Measurements from ENCODE around the gene GBE1. TPM values are rescaled to one million over a fixed set of nuclear protein-coding genes. Genes with fewer than 3 reads are reported as not detected.

GBE1 gene
- total RNA-seq, 1 donor from 2014 or later, result 24.6 TPM

GRCh38 chr3:81621277-81621676 lies 140.2 kb downstream of the GBE1 start:
- H3K4me3 Mint-ChIP-seq, result no peak overlapping the region
- H3K9me3 Mint-ChIP-seq, result no peaks in the 10 kb centered on the region
- DNase-seq (ENCODE audit: low spot score), result no peak
- no peaks in the 10 kb centered on the region for H3K27me3 Mint-ChIP-seq (ENCODE audit: insufficient read depth)
- H3K4me1 Mint-ChIP-seq (ENCODE audit: low read depth), result no peaks in the 10 kb centered on the region
- H3K27ac Mint-ChIP-seq, result no peak overlapping the region
- no peaks in the 10 kb centered on the region for H3K36me3 Mint-ChIP-seq (ENCODE audit: low read depth)
- intact Hi-C loops (cut with micrococcal nuclease), result no loop called here

GRCh38 chr3:81620849-81621248 lies 140.6 kb downstream of the GBE1 start:
- DNase-seq (ENCODE audit: low spot score), result no peak
- no peak overlapping the region for H3K4me3 Mint-ChIP-seq
- no peaks in the 10 kb centered on the region for H3K4me1 Mint-ChIP-seq (ENCODE audit: low read depth)
- H3K27me3 Mint-ChIP-seq (ENCODE audit: insufficient read depth), result no peaks in the 10 kb centered on the region
- no peaks in the 10 kb centered on the region for H3K9me3 Mint-ChIP-seq
- no peaks in the 10 kb centered on the region for H3K36me3 Mint-ChIP-seq (ENCODE audit: low read depth)
- no peak overlapping the region for H3K27ac Mint-ChIP-seq
- intact Hi-C loops (cut with micrococcal nuclease), result no loop called here

- Mint-ChIP-seq H3K4me3 (no peak overlapping the region), H3K27ac (no peak overlapping the region), H3K27me3 (ENCODE audit: insufficient read depth) (no peaks in the 10 kb centered on the region), H3K4me1 (ENCODE audit: low read depth) (no peaks in the 10 kb centered on the region), H3K9me3 (no peaks in the 10 kb centered on the region), H3K36me3 (ENCODE audit: low read depth) (peaks cover 6% of the 10 kb centered on the region)
- DNase-seq (ENCODE audit: low spot score), result no peak
- intact Hi-C loops (cut with micrococcal nuclease), result no loop called here
Observed at GRCh38 chr3:81612768-81613167, 148.7 kb downstream of the GBE1 start.

- H3K27me3 Mint-ChIP-seq (ENCODE audit: insufficient read depth), result no peaks in the 10 kb centered on the region
- intact Hi-C loops (cut with micrococcal nuclease), result no loop called here
Observed at GRCh38 chr3:81602781-81603180, 158.7 kb downstream of the GBE1 start.

GRCh38 chr3:81601707-81602305 lies 159.6 kb downstream of the GBE1 start:
- H3K27me3 Mint-ChIP-seq (ENCODE audit: insufficient read depth), result no peaks in the 10 kb centered on the region
- no peaks in the 10 kb centered on the region for H3K9me3 Mint-ChIP-seq
- intact Hi-C loops (cut with micrococcal nuclease), result no loop called here
- DNase-seq (ENCODE audit: low spot score), result no peak
- H3K36me3 Mint-ChIP-seq (ENCODE audit: low read depth), result no peaks in the 10 kb centered on the region
- no peak overlapping the region for H3K4me3 Mint-ChIP-seq
- H3K27ac Mint-ChIP-seq, result no peak overlapping the region
- no peaks in the 10 kb centered on the region for H3K4me1 Mint-ChIP-seq (ENCODE audit: low read depth)

More at GRCh38 chr3:81602781-81603180, 158.7 kb downstream of the GBE1 start:
- Mint-ChIP-seq H3K4me3 (no peak overlapping the region), H3K4me1 (ENCODE audit: low read depth) (no peaks in the 10 kb centered on the region), H3K36me3 (ENCODE audit: low read depth) (no peaks in the 10 kb centered on the region), H3K9me3 (no peaks in the 10 kb centered on the region), H3K27ac (no peak overlapping the region)
- DNase-seq (ENCODE audit: low spot score), result no peak

- intact Hi-C loops (cut with micrococcal nuclease), result no loop called here
- Mint-ChIP-seq H3K4me1 (ENCODE audit: low read depth) (no peaks in the 10 kb centered on the region), H3K36me3 (ENCODE audit: low read depth) (no peaks in the 10 kb centered on the region), H3K27me3 (ENCODE audit: insufficient read depth) (no peaks in the 10 kb centered on the region), H3K9me3 (no peaks in the 10 kb centered on the region), H3K4me3 (no peak overlapping the region), H3K27ac (no peak overlapping the region)
- DNase-seq (ENCODE audit: low spot score), result no peak
Observed at GRCh38 chr3:81592101-81592500, 169.3 kb downstream of the GBE1 start.

GRCh38 chr3:81585937-81586336 lies 175.5 kb downstream of the GBE1 start:
- H3K27me3 Mint-ChIP-seq (ENCODE audit: insufficient read depth), result no peaks in the 10 kb centered on the region
- intact Hi-C loops (cut with micrococcal nuclease), result no loop called here
- no peak overlapping the region for H3K27ac Mint-ChIP-seq
- H3K36me3 Mint-ChIP-seq (ENCODE audit: low read depth), result no peaks in the 10 kb centered on the region
- no peaks in the 10 kb centered on the region for H3K9me3 Mint-ChIP-seq
- H3K4me3 Mint-ChIP-seq, result no peak overlapping the region
- DNase-seq (ENCODE audit: low spot score), result no peak
- H3K4me1 Mint-ChIP-seq (ENCODE audit: low read depth), result no peaks in the 10 kb centered on the region

- H3K4me1 Mint-ChIP-seq (ENCODE audit: low read depth), result no peaks in the 10 kb centered on the region
- H3K9me3 Mint-ChIP-seq, result no peaks in the 10 kb centered on the region
- H3K4me3 Mint-ChIP-seq, result no peak overlapping the region
- H3K36me3 Mint-ChIP-seq (ENCODE audit: low read depth), result no peaks in the 10 kb centered on the region
- intact Hi-C loops (cut with micrococcal nuclease), result no loop called here
- no peak for DNase-seq (ENCODE audit: low spot score)
- H3K27ac Mint-ChIP-seq, result no peak overlapping the region
- no peaks in the 10 kb centered on the region for H3K27me3 Mint-ChIP-seq (ENCODE audit: insufficient read depth)
Observed at GRCh38 chr3:81585056-81585455, 176.4 kb downstream of the GBE1 start.

GRCh38 chr3:81581966-81582599 lies 179.4 kb downstream of the GBE1 start:
- Mint-ChIP-seq H3K9me3 (no peaks in the 10 kb centered on the region), H3K36me3 (ENCODE audit: low read depth) (peaks cover 1% of the 10 kb centered on the region), H3K27me3 (ENCODE audit: insufficient read depth) (no peaks in the 10 kb centered on the region), H3K4me3 (no peak overlapping the region), H3K4me1 (ENCODE audit: low read depth) (no peaks in the 10 kb centered on the region), H3K27ac (no peak overlapping the region)
- no peak for DNase-seq (ENCODE audit: low spot score)
- intact Hi-C loops (cut with micrococcal nuclease), result loop anchor here (5.0 kb wide), 1 partner anchor 60 kb away; no protein-coding TSS in a partner anchor

GRCh38 chr3:81580355-81580754 lies 181.1 kb downstream of the GBE1 start:
- DNase-seq (ENCODE audit: low spot score), result no peak
- Mint-ChIP-seq H3K27me3 (ENCODE audit: insufficient read depth) (no peaks in the 10 kb centered on the region), H3K27ac (no peak overlapping the region), H3K9me3 (no peaks in the 10 kb centered on the region), H3K4me1 (ENCODE audit: low read depth) (no peaks in the 10 kb centered on the region), H3K4me3 (no peak overlapping the region), H3K36me3 (ENCODE audit: low read depth) (peaks cover 1% of the 10 kb centered on the region)
- intact Hi-C loops (cut with micrococcal nuclease), result loop anchor here (5.0 kb wide), 1 partner anchor 62 kb away; no protein-coding TSS in a partner anchor

- Mint-ChIP-seq H3K36me3 (ENCODE audit: low read depth) (peaks cover 1% of the 10 kb centered on the region), H3K4me3 (no peak overlapping the region)
- intact Hi-C loops (cut with micrococcal nuclease), result loop anchor here (5.0 kb wide), 1 partner anchor 63 kb away; no protein-coding TSS in a partner anchor
Observed at GRCh38 chr3:81579744-81580143, 181.7 kb downstream of the GBE1 start.

GRCh38 chr3:81572201-81572756 lies 189.2 kb downstream of the GBE1 start:
- DNase-seq (ENCODE audit: low spot score), result no peak
- intact Hi-C loops (cut with micrococcal nuclease), result no loop called here
- H3K4me1 Mint-ChIP-seq (ENCODE audit: low read depth), result peaks cover 6% of the 10 kb centered on the region
- no peak overlapping the region for H3K4me3 Mint-ChIP-seq
- no peaks in the 10 kb centered on the region for H3K27me3 Mint-ChIP-seq (ENCODE audit: insufficient read depth)
- H3K9me3 Mint-ChIP-seq, result no peaks in the 10 kb centered on the region
- no peaks in the 10 kb centered on the region for H3K36me3 Mint-ChIP-seq (ENCODE audit: low read depth)
- no peak overlapping the region for H3K27ac Mint-ChIP-seq

More at GRCh38 chr3:81579744-81580143, 181.7 kb downstream of the GBE1 start:
- Mint-ChIP-seq H3K9me3 (no peaks in the 10 kb centered on the region), H3K27ac (no peak overlapping the region), H3K4me1 (ENCODE audit: low read depth) (no peaks in the 10 kb centered on the region), H3K27me3 (ENCODE audit: insufficient read depth) (no peaks in the 10 kb centered on the region)
- no peak for DNase-seq (ENCODE audit: low spot score)

- H3K27me3 Mint-ChIP-seq (ENCODE audit: insufficient read depth), result no peaks in the 10 kb centered on the region
- no peak overlapping the region for H3K27ac Mint-ChIP-seq
- H3K4me3 Mint-ChIP-seq, result no peak overlapping the region
- H3K4me1 Mint-ChIP-seq (ENCODE audit: low read depth), result peaks cover 6% of the 10 kb centered on the region
- no peaks in the 10 kb centered on the region for H3K9me3 Mint-ChIP-seq
- intact Hi-C loops (cut with micrococcal nuclease), result no loop called here
- no peak for DNase-seq (ENCODE audit: low spot score)
- no peaks in the 10 kb centered on the region for H3K36me3 Mint-ChIP-seq (ENCODE audit: low read depth)
Observed at GRCh38 chr3:81568378-81568777, 193.1 kb downstream of the GBE1 start.

Data from activated T-helper 1 cell treated with anti-CD3 and anti-CD28 coated beads, Interleukin-12 subunit alpha, Interleukin-12 subunit beta, Interleukin-2, Interleukin-4 antibody, amounts not matched to agents 30 ng/mL and 10 ng/mL and 1 ng/mL, durations not matched to agents 14 hours and 24 hours and 36 hours (primary cell).